Endothelial cell (in vitro differentiated cells): Measurements from ENCODE around the gene USP31. TPM values are rescaled to one million over a fixed set of nuclear protein-coding genes. Genes with fewer than 3 reads are reported as not detected.

Experiments used
- DNase-seq: peaks from one replicate; pipeline ENCODE4 v3.0.0; 2021; ENCODE audit warnings: low spot score
- H3K27ac Mint-ChIP-seq: one replicate; pipeline ENCODE4 v1.8.0; 2021; ENCODE audit warnings: mixed read lengths, inconsistent platforms; ENCODE audit not compliant: unreplicated experiment
- H3K27me3 Mint-ChIP-seq: one replicate; pipeline ENCODE4 v1.8.0; 2021; ENCODE audit warnings: mild to moderate bottlenecking, moderate library complexity, mixed read lengths, inconsistent platforms; ENCODE audit not compliant: unreplicated experiment
- H3K36me3 Mint-ChIP-seq: one replicate; pipeline ENCODE4 v1.8.0; 2021; ENCODE audit warnings: mild to moderate bottlenecking, low read depth, mixed read lengths, inconsistent platforms; ENCODE audit not compliant: unreplicated experiment
- H3K4me1 Mint-ChIP-seq: one replicate; pipeline ENCODE4 v1.8.0; 2021; ENCODE audit warnings: mild to moderate bottlenecking, mixed read lengths, inconsistent platforms; ENCODE audit not compliant: unreplicated experiment
- H3K4me3 Mint-ChIP-seq: one replicate; pipeline ENCODE4 v1.8.0; 2021; ENCODE audit warnings: mild to moderate bottlenecking, mixed read lengths, inconsistent platforms; ENCODE audit not compliant: unreplicated experiment
- H3K9me3 Mint-ChIP-seq: one replicate; pipeline ENCODE4 v1.8.0; 2021; ENCODE audit warnings: mixed read lengths, inconsistent platforms; ENCODE audit not compliant: unreplicated experiment
- CTCF ChIP-seq: fragments of 200-600 bp; sonication (generic); IDR thresholded peaks from one replicate; pipeline ENCODE4 v1.5.0; 2021; ENCODE audit warnings: antibody characterized with exemption; ENCODE audit not compliant: unreplicated experiment
- long read RNA-seq: library from polyadenylated mRNA; unstranded; transcript quantifications from one replicate; pipeline ENCODE4 v2.0.0, GENCODE V29; 2020; ENCODE audit not compliant: unreplicated experiment
- total RNA-seq: library from RNA; stranded (reverse); fragmentation: NEBNext Ultra II Directional; extraction: Animal tissue kit (Norgen Biotek cat#: 25700); gene quantifications from one replicate; pipeline ENCODE4 v1.2.1, GENCODE V29; 2021; ENCODE audit not compliant: unreplicated experiment

Gene USP31
- total RNA-seq = 32.0 TPM
- long read RNA-seq = 0 reads

GRCh38 chr16:23149267-23149992 is at the start of gene USP31:
TSS of gene USP31 (minus strand) at chr16:23149452. CDS start at chr16:23149270, 182 bp downstream.
- Mint-ChIP-seq H3K4me3 (peak within 1 kb of the TSS; percentile 97), H3K27me3 (peaks cover 14% of the 10 kb centered on the region), H3K9me3 (peaks cover 6% of the 10 kb centered on the region), H3K27ac (peak within 1 kb of the TSS; percentile 78), H3K36me3 (peaks cover 11% of the 10 kb centered on the region), H3K4me1 (peaks cover 40% of the 10 kb centered on the region)
- DNase-seq = peak; percentile 96
- no peak for TF ChIP-seq CTCF

- H3K9me3 Mint-ChIP-seq = no peaks in the 10 kb centered on the region
- no peak overlapping the region for H3K27ac Mint-ChIP-seq
Observed at GRCh38 chr16:23196539-23196938, 47.3 kb upstream of the USP31 start.

GRCh38 chr16:23195366-23195978 is 46.2 kb upstream of the USP31 start:
- H3K4me1 Mint-ChIP-seq = no peaks in the 10 kb centered on the region
- no peaks in the 10 kb centered on the region for H3K36me3 Mint-ChIP-seq
- H3K9me3 Mint-ChIP-seq = no peaks in the 10 kb centered on the region
- DNase-seq = no peak
- H3K4me3 Mint-ChIP-seq = no peak overlapping the region
- H3K27ac Mint-ChIP-seq = no peak overlapping the region
- no peak for TF ChIP-seq CTCF
- peaks cover 2% of the 10 kb centered on the region for H3K27me3 Mint-ChIP-seq

More at GRCh38 chr16:23196539-23196938, 47.3 kb upstream of the USP31 start:
- no peak overlapping the region for H3K4me3 Mint-ChIP-seq
- no peaks in the 10 kb centered on the region for H3K36me3 Mint-ChIP-seq
- no peaks in the 10 kb centered on the region for H3K4me1 Mint-ChIP-seq
- no peak for TF ChIP-seq CTCF
- DNase-seq = no peak
- H3K27me3 Mint-ChIP-seq = peaks cover 2% of the 10 kb centered on the region

GRCh38 chr16:23194497-23195221 is 45.4 kb upstream of the USP31 start:
- Mint-ChIP-seq H3K27ac (no peak overlapping the region), H3K27me3 (peaks cover 2% of the 10 kb centered on the region), H3K9me3 (no peaks in the 10 kb centered on the region), H3K4me1 (no peaks in the 10 kb centered on the region), H3K4me3 (no peak overlapping the region), H3K36me3 (no peaks in the 10 kb centered on the region)
- no peak for DNase-seq
- TF ChIP-seq CTCF = no peak
